Fibroblast of mammary gland (primary cell): ENCODE measurements around the gene KCNE4.

ENCODE experiments used
- DNase-seq: peaks from one replicate; pipeline ENCODE4 v3.0.0-alpha.2; 2010; ENCODE audit warnings: low read depth
- H3K4me3 ChIP-seq: 2 replicates; pipeline ENCODE4 v1.5.1; 2011; ENCODE audit warnings: low read depth, mild to moderate bottlenecking, low read length, moderate library complexity; ENCODE audit not compliant: control insufficient read depth
- CTCF ChIP-seq: conservative IDR thresholded peaks from 2 replicates; pipeline ENCODE4 v1.5.1; 2011; ENCODE audit warnings: low read depth, low read length, inconsistent platforms; ENCODE audit not compliant: control insufficient read depth, insufficient read depth

The KCNE4 gene

GRCh38 chr2:223097888-223098383, 45.9 kb downstream of the KCNE4 start:
- no peak for TF ChIP-seq CTCF
- H3K4me3 ChIP-seq, result no peak overlapping the region
- DNase-seq, result no peak

- no peak for DNase-seq
- TF ChIP-seq CTCF, result no peak
- no peak overlapping the region for H3K4me3 ChIP-seq
Observed at GRCh38 chr2:223099561-223099960, 47.6 kb downstream of the KCNE4 start.

GRCh38 chr2:223100061-223100511, 48.1 kb downstream of the KCNE4 start:
- peak; percentile 79 for DNase-seq
- TF ChIP-seq CTCF, result no peak
- no peak overlapping the region for H3K4me3 ChIP-seq

- peak; percentile 60 for DNase-seq
- peak; percentile 67 for TF ChIP-seq CTCF
- no peak overlapping the region for H3K4me3 ChIP-seq
Observed at GRCh38 chr2:223101340-223102039, 49.5 kb downstream of the KCNE4 start.

GRCh38 chr2:223102040-223102400, 50.0 kb downstream of the KCNE4 start:
- no peak overlapping the region for H3K4me3 ChIP-seq
- TF ChIP-seq CTCF, result no peak
- no peak for DNase-seq

GRCh38 chr2:223102450-223102849, 50.5 kb downstream of the KCNE4 start:
- no peak overlapping the region for H3K4me3 ChIP-seq
- no peak for DNase-seq
- TF ChIP-seq CTCF, result no peak
